Calu3 (cell line): Measurements from ENCODE around the gene GRK6. TPM values are rescaled to one million over a fixed set of nuclear protein-coding genes. Genes with fewer than 3 reads are reported as not detected.

ENCODE experiments used
- BruUV-seq: library from RNA; stranded (reverse); fragments of 400-500 nt; replicated peaks from 2 replicates; lab custom pipeline; 2021; lab: Mats Ljungman, UMichigan
- CTCF ChIA-PET: fragments of 300-600 bp; sonication (Branson Sonifier 250); formaldehyde crosslinking; loops from one replicate; lab custom pipeline; 2022; ENCODE audit warnings: antibody characterized with exemption; lab: Charles Lee
- DNase-seq: peaks from one replicate; pipeline ENCODE4 v3.0.0; 2022
- H3K27ac Mint-ChIP-seq: one replicate; pipeline ENCODE4 v1.8.0; 2022; ENCODE audit warnings: mixed read lengths; ENCODE audit not compliant: unreplicated experiment
- H3K27me3 Mint-ChIP-seq: one replicate; pipeline ENCODE4 v1.8.0; 2022; ENCODE audit warnings: mixed read lengths; ENCODE audit not compliant: unreplicated experiment
- H3K36me3 Mint-ChIP-seq: one replicate; pipeline ENCODE4 v1.8.0; 2022; ENCODE audit warnings: mild to moderate bottlenecking, moderate library complexity, mixed read lengths; ENCODE audit not compliant: insufficient read depth, unreplicated experiment
- H3K4me1 Mint-ChIP-seq: one replicate; pipeline ENCODE4 v1.8.0; 2022; ENCODE audit warnings: mild to moderate bottlenecking, low read depth, mixed read lengths; ENCODE audit not compliant: unreplicated experiment
- H3K4me3 Mint-ChIP-seq: one replicate; pipeline ENCODE4 v1.8.0; 2022; ENCODE audit warnings: mild to moderate bottlenecking, low read depth, moderate library complexity, mixed read lengths; ENCODE audit not compliant: unreplicated experiment
- H3K9me3 Mint-ChIP-seq: one replicate; pipeline ENCODE4 v1.8.0; 2022; ENCODE audit warnings: low read depth, mixed read lengths; ENCODE audit not compliant: unreplicated experiment
- CTCF ChIP-seq: fragments of 200-600 bp; IDR thresholded peaks from one replicate; pipeline ENCODE4 v1.8.0; 2022; ENCODE audit warnings: antibody characterized with exemption; ENCODE audit not compliant: unreplicated experiment
- intact Hi-C: fragments of 100-400 bp; cut with micrococcal nuclease; formaldehyde crosslinking; loops from one replicate; pipeline ENCODE4 v1.10.0; 2022; ENCODE audit not compliant: unreplicated experiment
- total RNA-seq: library from RNA; stranded (reverse); gene quantifications from 2 replicates; pipeline ENCODE4 v1.2.3, GENCODE V29; 2022

Gene GRK6
- total RNA-seq, 1 experiment from 2014 or later = 72.6 TPM

- BruUV-seq = no TSS peak
- TF ChIP-seq CTCF = no peak
- H3K27ac Mint-ChIP-seq = peak overlapping the region; percentile 73
- DNase-seq = no peak
- peaks cover 28% of the 10 kb centered on the region for H3K4me1 Mint-ChIP-seq
- H3K9me3 Mint-ChIP-seq = no peaks in the 10 kb centered on the region
- H3K36me3 Mint-ChIP-seq = peaks cover 87% of the 10 kb centered on the region
- no peaks in the 10 kb centered on the region for H3K27me3 Mint-ChIP-seq
- H3K4me3 Mint-ChIP-seq = no peak overlapping the region
- intact Hi-C loops = no loop called here
- CTCF ChIA-PET = interaction anchor here (0.7 to 1.7 kb wide), 2 partner anchors 15 to 17 kb away, joined by 3 read pairs; no protein-coding TSS in a partner anchor
Measured at GRCh38 chr5:177478711-177479646, 52.5 kb downstream of the GRK6 start.

- no TSS peak for BruUV-seq
- CTCF ChIA-PET = interaction anchor here (0.6 to 1.7 kb wide), 3 partner anchors 14 to 97 kb away, joined by 3 to 4 read pairs (median 3); no protein-coding TSS in a partner anchor
- peaks cover 36% of the 10 kb centered on the region for H3K4me1 Mint-ChIP-seq
- peaks cover 87% of the 10 kb centered on the region for H3K36me3 Mint-ChIP-seq
- no peaks in the 10 kb centered on the region for H3K9me3 Mint-ChIP-seq
- H3K27ac Mint-ChIP-seq = peak overlapping the region; percentile 73
- no peaks in the 10 kb centered on the region for H3K27me3 Mint-ChIP-seq
- TF ChIP-seq CTCF = no peak
- intact Hi-C loops = no loop called here
- H3K4me3 Mint-ChIP-seq = no peak overlapping the region
- DNase-seq = no peak
Measured at GRCh38 chr5:177479774-177480173, 53.3 kb downstream of the GRK6 start.

- Mint-ChIP-seq H3K4me3 (no peak overlapping the region), H3K4me1 (peaks cover 42% of the 10 kb centered on the region), H3K36me3 (peaks cover 94% of the 10 kb centered on the region), H3K27me3 (no peaks in the 10 kb centered on the region), H3K9me3 (no peaks in the 10 kb centered on the region), H3K27ac (peak overlapping the region; percentile 24)
- CTCF ChIA-PET = interaction anchor here (0.7 kb wide), 1 partner anchor 943 kb away, joined by 4 read pairs; no protein-coding TSS in a partner anchor
- TF ChIP-seq CTCF = no peak
- intact Hi-C loops = no loop called here
- BruUV-seq = no TSS peak
- no peak for DNase-seq
Measured at GRCh38 chr5:177482359-177482795, 55.9 kb downstream of the GRK6 start.

- Mint-ChIP-seq H3K27me3 (no peaks in the 10 kb centered on the region), H3K4me1 (peaks cover 37% of the 10 kb centered on the region), H3K36me3 (peaks cover 95% of the 10 kb centered on the region), H3K4me3 (no peak overlapping the region), H3K9me3 (no peaks in the 10 kb centered on the region), H3K27ac (peak overlapping the region; percentile 24)
- BruUV-seq = no TSS peak
- CTCF ChIA-PET = no interaction called here
- DNase-seq = no peak
- TF ChIP-seq CTCF = no peak
- intact Hi-C loops = no loop called here
Measured at GRCh38 chr5:177483042-177483441, 56.6 kb downstream of the GRK6 start.
